Left ventricle myocardium inferior (tissue), 1 donor: ENCODE data around the gene MIR17HG. TPM values are rescaled to one million over a fixed set of nuclear protein-coding genes. Genes with fewer than 3 reads are reported as not detected.

ENCODE experiments used
- DNase-seq: peaks from one replicate; pipeline ENCODE4 v3.0.0-alpha.2; 2020
- H3K27ac ChIP-seq: fragments of 200-600 bp; replicated peaks from 2 replicates; pipeline ENCODE4 v1.8.0; 2021
- H3K27me3 ChIP-seq: fragments of 200-600 bp; 2 replicates; pipeline ENCODE4 v1.8.0; 2021; ENCODE audit warnings: low read depth
- H3K36me3 ChIP-seq: fragments of 200-600 bp; 2 replicates; pipeline ENCODE4 v1.8.0; 2021
- H3K4me1 ChIP-seq: fragments of 200-600 bp; 2 replicates; pipeline ENCODE4 v1.8.0; 2021
- H3K4me3 ChIP-seq: fragments of 200-600 bp; 2 replicates; pipeline ENCODE4 v1.8.0; 2021; ENCODE audit warnings: mild to moderate bottlenecking, moderate library complexity
- H3K9me3 ChIP-seq: fragments of 200-600 bp; replicated peaks from 2 replicates; pipeline ENCODE4 v1.8.0; 2021
- CTCF ChIP-seq: fragments of 200-600 bp; IDR thresholded peaks from 2 replicates; pipeline ENCODE4 v1.8.0; 2021; ENCODE audit warnings: antibody characterized with exemption, mild to moderate bottlenecking, borderline replicate concordance
- intact Hi-C: fragments of 100-400 bp; cut with micrococcal nuclease; formaldehyde crosslinking; loops from one replicate; pipeline ENCODE4 v1.11.0; 2022
- total RNA-seq: library from RNA; stranded (reverse); fragmentation: NEBNext Ultra II Directional; extraction: Animal tissue kit (Norgen Biotek cat#: 25700); gene quantifications from one replicate; pipeline ENCODE4 v1.2.1, GENCODE V29; 2021
- donor health status: DM: no; HTN: yes; CAD: no; lungs with severe emphysema.

MIR17HG gene
- total RNA-seq, 1 donor from 2014 or later = 1.3 TPM

GRCh38 chr13:91399189-91400062 lies 51.9 kb downstream of the MIR17HG start:
- Histone ChIP-seq H3K27ac (no peak overlapping the region), H3K36me3 (no peaks in the 10 kb centered on the region), H3K27me3 (peaks cover 58% of the 10 kb centered on the region), H3K9me3 (no peaks in the 10 kb centered on the region), H3K4me1 (peaks cover 19% of the 10 kb centered on the region), H3K4me3 (peak overlapping the region; percentile 71)
- no peak for TF ChIP-seq CTCF
- intact Hi-C loops = no loop called here
- no peak for DNase-seq

DNA sequence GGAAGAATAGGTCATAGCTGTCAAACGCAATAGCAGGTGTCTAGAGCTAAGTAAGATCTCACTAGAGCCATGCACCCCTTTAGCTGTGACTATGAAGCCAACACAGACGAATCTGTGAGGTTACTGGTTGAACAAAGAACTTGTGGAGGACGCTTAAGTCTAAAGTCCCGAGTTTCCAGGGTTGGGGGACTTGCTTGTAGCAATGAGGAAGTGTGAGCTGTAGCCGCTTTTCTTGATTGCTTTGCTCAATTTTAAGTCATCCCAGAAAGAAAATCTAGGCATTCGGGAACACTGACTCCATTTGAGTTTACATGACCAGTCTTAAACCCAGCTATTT lies 52.5 kb downstream of the MIR17HG start:
- Histone ChIP-seq H3K4me3 (peak overlapping the region; percentile 71), H3K27me3 (peaks cover 52% of the 10 kb centered on the region), H3K4me1 (peaks cover 19% of the 10 kb centered on the region), H3K9me3 (no peaks in the 10 kb centered on the region), H3K27ac (no peak overlapping the region), H3K36me3 (no peaks in the 10 kb centered on the region)
- no peak for TF ChIP-seq CTCF
- intact Hi-C loops = no loop called here
- DNase-seq = no peak

DNA sequence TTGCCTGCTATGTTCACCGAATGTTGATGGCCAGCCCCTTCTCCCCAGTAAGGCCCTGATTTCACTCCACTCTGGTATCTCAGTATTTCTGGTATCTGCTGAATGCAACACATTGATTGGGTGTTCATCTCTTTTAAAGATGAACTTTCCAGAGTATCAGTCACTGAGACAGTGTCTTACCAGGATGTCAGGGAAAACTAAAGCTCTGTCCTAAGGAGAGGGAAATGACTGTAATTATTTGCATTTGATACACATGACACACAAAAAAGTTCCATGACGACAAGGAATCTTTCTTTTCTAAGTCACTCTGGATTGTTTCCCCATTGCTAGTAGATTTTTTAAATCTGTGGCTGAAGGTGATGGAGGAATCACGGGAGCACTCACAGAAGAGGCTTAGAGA lies 53.2 kb downstream of the MIR17HG start:
- Histone ChIP-seq H3K27ac (no peak overlapping the region), H3K9me3 (no peaks in the 10 kb centered on the region), H3K36me3 (no peaks in the 10 kb centered on the region), H3K27me3 (peaks cover 46% of the 10 kb centered on the region), H3K4me1 (peaks cover 19% of the 10 kb centered on the region), H3K4me3 (no peak overlapping the region)
- intact Hi-C loops = no loop called here
- no peak for DNase-seq
- no peak for TF ChIP-seq CTCF

DNA sequence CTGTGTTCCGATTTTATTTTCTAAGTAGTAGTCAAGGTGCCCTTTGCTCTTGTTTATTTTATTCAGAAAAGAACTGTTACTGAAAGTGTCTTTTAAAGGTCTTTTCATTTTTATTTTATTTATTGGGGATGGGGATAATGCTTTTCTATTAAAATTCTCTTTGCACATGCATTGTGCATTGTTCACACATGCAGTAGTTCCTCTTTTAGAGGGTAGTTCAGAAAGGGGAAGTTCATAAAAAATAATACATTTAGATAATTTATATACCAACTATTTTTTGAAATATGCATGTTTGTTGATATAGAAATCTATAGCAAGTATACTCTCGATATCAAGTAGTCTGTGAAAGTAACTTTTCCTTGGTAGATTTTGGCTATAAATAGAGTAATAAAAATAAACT lies 54.4 kb downstream of the MIR17HG start:
- no peaks in the 10 kb centered on the region for H3K36me3 ChIP-seq
- H3K27ac ChIP-seq = no peak overlapping the region
- peaks cover 33% of the 10 kb centered on the region for H3K27me3 ChIP-seq
- intact Hi-C loops = no loop called here
- H3K4me1 ChIP-seq = peaks cover 19% of the 10 kb centered on the region
- no peak overlapping the region for H3K4me3 ChIP-seq
- DNase-seq = no peak
- H3K9me3 ChIP-seq = no peaks in the 10 kb centered on the region
- no peak for TF ChIP-seq CTCF

Other genes with a start within 250 kb of the MIR17HG start
- gene GPC5, start 50.9 kb downstream of the MIR17HG start, total RNA-seq = 1.5 TPM